CD14-positive monocyte (primary cell): ENCODE data around the gene ZBTB32. TPM values are rescaled to one million over a fixed set of nuclear protein-coding genes. Genes with fewer than 3 reads are reported as not detected.
A peak's percentile ranks its signal among the peaks of the same experiment; 100 is the strongest.

Experiments used
- DNase-seq, 3 donors: peaks; one replicate each; pipeline ENCODE4 v3.0.0-alpha.2; 2011 to 2022
- H2AFZ ChIP-seq: 2 replicates; pipeline ENCODE4 v1.6.0; 2012; ENCODE audit warnings: mild to moderate bottlenecking, low read depth, low read length, inconsistent platforms; ENCODE audit not compliant: insufficient read depth, poor library complexity, severe bottlenecking
- H3K27ac ChIP-seq, 2 donors: 1 replicate in 1 of 2; 2 replicates in 1 of 2; pipeline ENCODE4 v1.5.1; 2012 to 2013; ENCODE audit warnings: low read length in 2 of 2, control low read depth in 1 of 2, inconsistent platforms in 1 of 2, low read depth in 1 of 2, mild to moderate bottlenecking in 1 of 2
- H3K27me3 ChIP-seq, 2 donors: one replicate each; pipeline versions ENCODE4 v1.6.0 to v1.6.1; 2011 to 2013; ENCODE audit warnings: low read length in 2 of 2; ENCODE audit not compliant: control insufficient read depth in 2 of 2, insufficient read depth in 2 of 2
- H3K36me3 ChIP-seq, 2 donors: replicated peaks in 1 of 2; 1 replicate in 1 of 2; 2 replicates in 1 of 2; pipeline versions ENCODE4 v1.5.1 to v1.6.1; 2012 to 2013; ENCODE audit warnings: low read length in 2 of 2, control low read depth in 1 of 2, inconsistent platforms in 1 of 2, mild to moderate bottlenecking in 1 of 2; ENCODE audit not compliant: insufficient read depth in 2 of 2, control insufficient read depth in 1 of 2
- H3K4me1 ChIP-seq, 2 donors: 1 replicate in 1 of 2; 2 replicates in 1 of 2; pipeline versions ENCODE4 v1.5.1 to v1.6.1; 2012 to 2013; ENCODE audit warnings: low read length in 2 of 2, control low read depth in 1 of 2, inconsistent platforms in 1 of 2, mild to moderate bottlenecking in 1 of 2, moderate library complexity in 1 of 2; ENCODE audit not compliant: insufficient read depth in 2 of 2, control insufficient read depth in 1 of 2
- H3K4me2 ChIP-seq: replicated peaks from 2 replicates; pipeline ENCODE3; 2012; ENCODE audit warnings: low read length, moderate library complexity, mild to moderate bottlenecking; ENCODE audit not compliant: poor library complexity, severe bottlenecking; ENCODE audit errors: extremely low read depth
- H3K4me3 ChIP-seq, 3 experiments: fragments of 200-600 bp in 1 of 3; sonication (generic) in 1 of 3; replicated peaks in 1 of 3; 1 replicate in 2 of 3; 2 replicates in 1 of 3; pipeline ENCODE4 v1.5.1; 2011 to 2013; ENCODE audit warnings: low read length in 3 of 3, mild to moderate bottlenecking in 3 of 3, control low read depth in 2 of 3, low read depth in 2 of 3, inconsistent platforms in 1 of 3, moderate library complexity in 1 of 3
- H3K79me2 ChIP-seq: 2 replicates; pipeline ENCODE4 v1.6.0; 2012; ENCODE audit warnings: mild to moderate bottlenecking, control low read depth, inconsistent platforms, low read length, moderate library complexity; ENCODE audit not compliant: insufficient read depth
- H3K9ac ChIP-seq: 2 replicates; pipeline ENCODE4 v1.6.0; 2017; ENCODE audit warnings: low read length, mild to moderate bottlenecking; ENCODE audit not compliant: insufficient read depth, poor library complexity, severe bottlenecking
- H3K9me3 ChIP-seq, 2 donors: replicated peaks in 1 of 2; 1 replicate in 1 of 2; 2 replicates in 1 of 2; pipeline versions ENCODE4 v1.5.1 to v1.6.1; 2012 to 2013; ENCODE audit warnings: low read length in 2 of 2, control low read depth in 1 of 2; ENCODE audit not compliant: control insufficient read depth in 1 of 2, insufficient read depth in 1 of 2
- H4K20me1 ChIP-seq: 2 replicates; pipeline ENCODE4 v1.6.0; 2012; ENCODE audit warnings: mild to moderate bottlenecking, low read length, control low read depth, moderate library complexity; ENCODE audit not compliant: insufficient read depth
- H3K27ac Mint-ChIP-seq, 7 donors: one replicate each; pipeline ENCODE4 v1.8.0; 2020; ENCODE audit warnings: mild to moderate bottlenecking in 7 of 7, mixed read lengths in 7 of 7, moderate library complexity in 6 of 7, inconsistent platforms in 2 of 7
- H3K27me3 Mint-ChIP-seq, 3 donors: one replicate each; pipeline ENCODE4 v1.8.0; 2021 to 2022; ENCODE audit warnings: low read depth in 3 of 3, mild to moderate bottlenecking in 3 of 3, mixed read lengths in 3 of 3, moderate library complexity in 3 of 3, inconsistent platforms in 1 of 3
- H3K36me3 Mint-ChIP-seq, 2 donors: one replicate each; pipeline ENCODE4 v1.8.0; 2020; ENCODE audit warnings: mixed read lengths in 2 of 2, inconsistent platforms in 1 of 2, mild to moderate bottlenecking in 1 of 2
- H3K4me1 Mint-ChIP-seq: one replicate; pipeline ENCODE4 v1.8.0; 2020; ENCODE audit warnings: mild to moderate bottlenecking, mixed read lengths
- H3K4me3 Mint-ChIP-seq, 2 donors: one replicate each; pipeline ENCODE4 v1.8.0; 2020; ENCODE audit warnings: mild to moderate bottlenecking in 2 of 2, mixed read lengths in 2 of 2, moderate library complexity in 1 of 2
- H3K9me3 Mint-ChIP-seq, 7 donors: one replicate each; pipeline ENCODE4 v1.8.0; 2020 to 2022; ENCODE audit warnings: mixed read lengths in 7 of 7, mild to moderate bottlenecking in 6 of 7, moderate library complexity in 6 of 7, inconsistent platforms in 2 of 7
- CTCF ChIP-seq: fragments of 200-600 bp; IDR thresholded peaks from one replicate; pipeline ENCODE4 v1.8.0; 2022; ENCODE audit warnings: antibody characterized with exemption, mild to moderate bottlenecking
- WGBS: methylation state at CpG from one replicate; pipeline ENCODE4 v1.1.5; 2013; ENCODE audit warnings: missing lambda C conversion rate; ENCODE audit not compliant: insufficient coverage; 5-methylcytosine and 5-hydroxymethylcytosine counted together
- intact Hi-C, 2 donors: fragments of 100-400 bp; cut with micrococcal nuclease; formaldehyde crosslinking; loops; one replicate each; pipeline versions ENCODE4 v1.15.0 to v1.15.1; 2023
- polyA plus RNA-seq, 3 donors: library from polyadenylated mRNA; depleted of rRNA in 1 of 3; unstranded in 2 of 3; stranded (reverse) in 1 of 3; fragments of 300-500 nt in 2 of 3; fragments of >200 nt in 1 of 3; fragmentation: Illumina TruSeq in 2 of 3; gene quantifications; 1 replicate in 2 of 3; 2 replicates in 1 of 3; pipeline ENCODE4 v1.2.3, GENCODE V29; 2012 to 2021

ZBTB32 gene
- polyA plus RNA-seq, 3 donors, result 0.05 TPM; not detected in 2

DNA sequence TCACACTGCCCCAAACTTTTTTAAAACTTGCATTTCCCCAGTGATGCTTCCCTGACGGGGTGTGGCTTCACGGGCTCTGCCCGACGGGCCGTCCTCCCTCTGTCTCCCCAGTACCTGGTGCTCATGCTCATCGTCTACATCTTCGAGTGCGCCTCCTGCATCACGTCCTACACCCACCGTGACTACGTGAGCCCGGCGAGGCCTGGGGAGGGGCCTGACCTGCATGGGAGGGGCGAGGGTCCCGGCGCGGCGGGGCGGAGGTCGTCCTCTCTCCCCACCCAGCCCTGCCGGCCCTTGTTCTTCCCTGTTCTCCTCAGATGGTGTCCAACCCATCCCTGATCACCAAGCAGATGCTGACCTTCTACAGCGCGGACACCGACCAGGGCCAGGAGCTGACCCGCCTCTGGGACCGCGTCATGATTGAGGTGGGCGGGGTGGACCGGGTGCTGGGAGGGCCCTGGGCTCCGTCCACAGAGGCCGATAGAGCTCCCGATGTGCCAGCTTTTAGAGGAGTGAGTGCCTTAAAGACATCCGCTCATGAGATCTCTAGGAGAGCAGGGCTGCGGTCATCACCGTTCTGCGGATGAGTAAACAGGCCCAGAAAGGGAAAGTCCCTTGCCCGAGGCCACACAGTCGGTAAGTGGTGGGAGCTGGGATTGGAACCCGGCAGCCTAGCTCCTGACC, 31.1 kb upstream of the ZBTB32 start:
- no peak for TF ChIP-seq CTCF
- H3K36me3 Mint-ChIP-seq, result no peaks in the 10 kb centered on the region
- peaks cover 0 to 9% (median 0%) of the 10 kb centered on the region in 7 donors for H3K9me3 Mint-ChIP-seq
- no peaks in the 10 kb centered on the region for H3K36me3 ChIP-seq
- peaks cover 6% of the 10 kb centered on the region for H3K4me1 Mint-ChIP-seq
- H3K27ac ChIP-seq, result no peak overlapping the region
- H3K4me3 ChIP-seq, result peak overlapping the region in 1 of 3 experiments; percentile 54
- peak overlapping the region; percentile 80 for H2AFZ ChIP-seq
- no peaks in the 10 kb centered on the region for H4K20me1 ChIP-seq
- peak overlapping the region in 1 of 7 donors; percentile 30 for H3K27ac Mint-ChIP-seq
- H3K27me3 Mint-ChIP-seq, result peaks cover 54 to 66% (median 59%) of the 10 kb centered on the region in 3 donors
- H3K27me3 ChIP-seq, result peaks cover 9 to 39% of the 10 kb centered on the region in 2 donors
- WGBS, result 2% methylated on average over 18 of the region's 39 CpGs
- peak in 1 of 3 donors; percentile 42 for DNase-seq
- H3K9ac ChIP-seq, result no peak overlapping the region
- peak overlapping the region; percentile 37 to 77 for H3K4me3 Mint-ChIP-seq
- no peaks in the 10 kb centered on the region for H3K79me2 ChIP-seq
- H3K4me1 ChIP-seq, result peaks cover 0 to 6% of the 10 kb centered on the region in 2 donors
- H3K9me3 ChIP-seq, result peaks cover 0 to 7% of the 10 kb centered on the region in 2 donors
- intact Hi-C loops, result no loop called here
- H3K4me2 ChIP-seq, result peak overlapping the region; percentile 45

DNA sequence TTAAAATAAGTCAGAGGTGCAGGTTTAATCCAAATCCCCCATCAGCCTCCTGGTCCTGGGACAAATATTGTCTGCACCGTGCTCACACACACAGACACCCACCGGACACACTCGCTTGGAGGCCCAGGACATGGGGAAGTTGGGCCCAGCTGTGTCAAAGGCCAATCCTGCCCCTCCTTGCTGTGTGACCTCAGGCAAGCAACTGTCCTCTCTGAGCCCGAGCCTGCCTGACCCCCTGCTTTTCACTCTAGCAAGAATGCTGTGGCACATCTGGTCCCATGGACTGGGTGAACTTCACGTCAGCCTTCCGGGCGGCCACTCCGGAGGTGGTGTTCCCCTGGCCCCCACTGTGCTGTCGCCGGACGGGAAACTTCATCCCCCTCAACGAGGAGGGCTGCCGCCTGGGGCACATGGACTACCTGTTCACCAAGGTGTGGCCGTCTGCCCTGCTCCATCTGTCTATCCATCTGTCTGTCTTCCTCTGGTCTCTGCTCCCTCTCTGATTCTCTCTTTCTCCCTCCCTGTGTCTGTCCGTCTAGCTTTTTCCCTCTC, 28.7 kb upstream of the ZBTB32 start:
- no peak overlapping the region for H3K9ac ChIP-seq

More for the DNA sequence above, 28.7 kb upstream of the ZBTB32 start:
- peaks cover 0 to 5% (median 0%) of the 10 kb centered on the region in 7 donors for H3K9me3 Mint-ChIP-seq
- peaks cover 6% of the 10 kb centered on the region for H3K4me1 Mint-ChIP-seq
- no peak for DNase-seq
- H3K4me1 ChIP-seq, result peaks cover 0 to 6% of the 10 kb centered on the region in 2 donors
- H3K79me2 ChIP-seq, result no peaks in the 10 kb centered on the region
- H2AFZ ChIP-seq, result no peak overlapping the region
- H3K27ac ChIP-seq, result no peak overlapping the region
- H3K9me3 ChIP-seq, result peaks cover 0 to 7% of the 10 kb centered on the region in 2 donors
- no peak overlapping the region for H3K4me3 Mint-ChIP-seq
- no peaks in the 10 kb centered on the region for H4K20me1 ChIP-seq
- H3K27me3 Mint-ChIP-seq, result peaks cover 43 to 56% (median 47%) of the 10 kb centered on the region in 3 donors
- no peak for TF ChIP-seq CTCF
- H3K36me3 ChIP-seq, result no peaks in the 10 kb centered on the region
- peaks cover 9 to 39% of the 10 kb centered on the region in 2 donors for H3K27me3 ChIP-seq
- H3K36me3 Mint-ChIP-seq, result no peaks in the 10 kb centered on the region
- H3K27ac Mint-ChIP-seq, result no peak overlapping the region
- no peak overlapping the region for H3K4me2 ChIP-seq
- 82% methylated on average over 14 of the region's 15 CpGs for WGBS
- intact Hi-C loops, result no loop called here
- no peak overlapping the region for H3K4me3 ChIP-seq
